Fibroblast of lung (primary cell): Measurements from ENCODE around the gene SF1. TPM values are rescaled to one million over a fixed set of nuclear protein-coding genes. Genes with fewer than 3 reads are reported as not detected.

Source experiments
- DNase-seq, 2 donors: peaks; one replicate each; pipeline versions ENCODE4 v3.0.0 to v3.0.0-alpha.2; 2010; ENCODE audit warnings: low read depth in 2 of 2
- H2AFZ ChIP-seq: 2 replicates; pipeline ENCODE4 v1.5.1; 2012; ENCODE audit warnings: low read length, control low read depth, inconsistent platforms
- H3K27ac ChIP-seq: 2 replicates; pipeline ENCODE4 v1.5.1; 2011; ENCODE audit warnings: low read length, control low read depth; ENCODE audit not compliant: insufficient read depth
- H3K27me3 ChIP-seq: 2 replicates; pipeline ENCODE4 v1.5.1; 2011; ENCODE audit warnings: mild to moderate bottlenecking, low read length; ENCODE audit not compliant: control insufficient read depth, insufficient read depth
- H3K36me3 ChIP-seq: 2 replicates; pipeline ENCODE4 v1.5.1; 2011; ENCODE audit warnings: low read length; ENCODE audit not compliant: control insufficient read depth, insufficient read depth
- H3K4me1 ChIP-seq: 2 replicates; pipeline ENCODE4 v1.5.1; 2011; ENCODE audit warnings: low read length; ENCODE audit not compliant: control insufficient read depth, insufficient read depth; ENCODE audit errors: extremely low read depth
- H3K4me2 ChIP-seq: 2 replicates; pipeline ENCODE4 v1.5.1; 2011; ENCODE audit warnings: low read length, control low read depth; ENCODE audit not compliant: insufficient read depth; ENCODE audit errors: extremely low read depth
- H3K4me3 ChIP-seq, 4 experiments: fragments of 200-600 bp in 1 of 4; sonication (generic) in 1 of 4; replicated peaks in 1 of 4; 2 replicates each; pipeline ENCODE4 v1.5.1; 2011 to 2016; ENCODE audit warnings: low read length in 4 of 4, low read depth in 3 of 4, mild to moderate bottlenecking in 3 of 4, control low read depth in 2 of 4, inconsistent platforms in 1 of 4, mixed read lengths in 1 of 4; ENCODE audit not compliant: insufficient read depth in 1 of 4; ENCODE audit errors: control extremely low read depth in 1 of 4
- H3K79me2 ChIP-seq: 2 replicates; pipeline ENCODE4 v1.5.1; 2012; ENCODE audit warnings: mild to moderate bottlenecking, low read length, inconsistent platforms; ENCODE audit not compliant: control insufficient read depth, insufficient read depth
- H3K9ac ChIP-seq: 2 replicates; pipeline ENCODE4 v1.5.1; 2011; ENCODE audit warnings: mild to moderate bottlenecking, low read length, control low read depth; ENCODE audit not compliant: insufficient read depth
- H3K9me3 ChIP-seq: 2 replicates; pipeline ENCODE4 v1.5.1; 2012; ENCODE audit warnings: low read depth, low read length; ENCODE audit not compliant: control insufficient read depth, insufficient read depth
- H4K20me1 ChIP-seq: 2 replicates; pipeline ENCODE4 v1.5.1; 2011; ENCODE audit warnings: low read length; ENCODE audit not compliant: control insufficient read depth, insufficient read depth; ENCODE audit errors: extremely low read depth
- EZH2 ChIP-seq: IDR thresholded peaks from 2 replicates; pipeline ENCODE4 v1.5.1; 2012; ENCODE audit warnings: low read length, control low read depth, mild to moderate bottlenecking; ENCODE audit errors: missing control alignments
- polyA plus RNA-seq, 2 donors: library from polyadenylated mRNA; depleted of rRNA in 1 of 2; stranded (reverse) in 1 of 2; unstranded in 1 of 2; fragments of >200 nt; gene quantifications; 2 replicates each; pipeline ENCODE4 v1.2.1, GENCODE V29; 2011 to 2012; ENCODE audit warnings: missing spikeins in 1 of 2
- total RNA-seq: library from RNA; depleted of rRNA; stranded (reverse); fragments of >200 nt; gene quantifications from 2 replicates; pipeline ENCODE4 v1.2.1, GENCODE V29; 2014
- TF ChIP-seq, protein P1 (sequence below), 2 donors: IDR thresholded peaks in 1 of 2; conservative IDR thresholded peaks in 1 of 2; 1 replicate in 1 of 2; 2 replicates in 1 of 2; pipeline ENCODE4 v1.5.1; 2011 to 2012; ENCODE audit warnings: low read length in 2 of 2, control low read depth in 1 of 2, inconsistent platforms in 1 of 2, low read depth in 1 of 2, mild to moderate bottlenecking in 1 of 2

The SF1 gene
- total and polyA plus RNA-seq, 2 donors (not counting 1 experiment from before 2014, with no cell fraction given), result 78.9 to 105 TPM

DNA sequence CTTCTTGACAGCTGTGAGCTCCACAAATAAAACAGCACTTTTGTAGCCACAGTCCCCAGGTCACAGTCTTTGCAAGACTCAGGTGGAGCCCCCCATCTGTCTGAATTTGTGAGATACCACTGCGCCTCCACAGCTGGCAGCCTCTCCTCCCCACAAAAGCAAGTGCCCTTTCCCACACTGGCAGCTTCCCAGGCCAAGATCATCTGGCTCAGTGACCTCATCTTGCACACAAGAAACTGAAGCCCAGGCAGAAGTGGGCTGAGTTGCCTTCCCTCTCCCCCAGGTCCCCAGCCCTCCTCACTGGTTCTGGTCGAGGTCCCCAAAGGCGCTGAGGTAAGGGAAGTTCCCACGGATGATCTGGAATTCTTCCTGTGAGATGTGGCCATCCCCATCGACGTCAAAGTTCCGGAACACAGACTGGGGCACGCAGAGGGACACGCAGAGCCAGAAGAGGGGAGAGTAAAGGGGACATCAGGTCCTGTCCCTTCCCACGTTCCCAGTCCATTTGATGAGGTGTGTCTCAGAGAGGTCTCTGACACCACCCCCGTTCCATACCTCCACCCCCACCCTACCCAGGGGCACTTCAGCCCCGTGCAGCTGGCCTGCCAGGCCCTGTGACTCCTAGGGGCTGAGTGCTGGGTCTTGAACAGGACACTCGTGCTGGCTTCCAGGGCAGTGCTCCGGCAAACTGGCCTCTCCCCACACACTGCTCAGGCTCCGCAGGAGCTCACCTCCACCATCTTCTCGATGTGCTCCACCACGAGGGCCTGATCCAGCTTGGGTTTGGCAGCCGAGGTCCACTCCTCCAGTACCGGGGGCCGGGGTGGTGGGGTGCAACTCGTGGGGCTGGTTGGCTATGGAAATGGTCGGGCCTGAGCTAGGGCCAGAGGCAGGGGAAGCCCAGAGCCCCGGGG lies 43.3 kb downstream of the SF1 start:
- Histone ChIP-seq H2AFZ (no peak overlapping the region), H3K9me3 (no peaks in the 10 kb centered on the region), H3K4me2 (no peak overlapping the region), H3K4me1 (no peaks in the 10 kb centered on the region), H4K20me1 (no peaks in the 10 kb centered on the region), H3K27ac (no peak overlapping the region), H3K79me2 (no peaks in the 10 kb centered on the region), H3K9ac (no peak overlapping the region), H3K36me3 (no peaks in the 10 kb centered on the region), H3K27me3 (peaks cover 2% of the 10 kb centered on the region), H3K4me3 (no peak overlapping the region)
- TF ChIP-seq, protein P1, sequence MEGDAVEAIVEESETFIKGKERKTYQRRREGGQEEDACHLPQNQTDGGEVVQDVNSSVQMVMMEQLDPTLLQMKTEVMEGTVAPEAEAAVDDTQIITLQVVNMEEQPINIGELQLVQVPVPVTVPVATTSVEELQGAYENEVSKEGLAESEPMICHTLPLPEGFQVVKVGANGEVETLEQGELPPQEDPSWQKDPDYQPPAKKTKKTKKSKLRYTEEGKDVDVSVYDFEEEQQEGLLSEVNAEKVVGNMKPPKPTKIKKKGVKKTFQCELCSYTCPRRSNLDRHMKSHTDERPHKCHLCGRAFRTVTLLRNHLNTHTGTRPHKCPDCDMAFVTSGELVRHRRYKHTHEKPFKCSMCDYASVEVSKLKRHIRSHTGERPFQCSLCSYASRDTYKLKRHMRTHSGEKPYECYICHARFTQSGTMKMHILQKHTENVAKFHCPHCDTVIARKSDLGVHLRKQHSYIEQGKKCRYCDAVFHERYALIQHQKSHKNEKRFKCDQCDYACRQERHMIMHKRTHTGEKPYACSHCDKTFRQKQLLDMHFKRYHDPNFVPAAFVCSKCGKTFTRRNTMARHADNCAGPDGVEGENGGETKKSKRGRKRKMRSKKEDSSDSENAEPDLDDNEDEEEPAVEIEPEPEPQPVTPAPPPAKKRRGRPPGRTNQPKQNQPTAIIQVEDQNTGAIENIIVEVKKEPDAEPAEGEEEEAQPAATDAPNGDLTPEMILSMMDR (conservative IDR thresholded peaks at IDR 0.05 in 1 of 2, IDR thresholded peaks at IDR 0.05 in 1 of 2; ENCODE audit: low read depth in 1 of 2, low read length in 2 of 2), result no peak
- TF ChIP-seq EZH2, result no peak
- no peak for DNase-seq

DNA sequence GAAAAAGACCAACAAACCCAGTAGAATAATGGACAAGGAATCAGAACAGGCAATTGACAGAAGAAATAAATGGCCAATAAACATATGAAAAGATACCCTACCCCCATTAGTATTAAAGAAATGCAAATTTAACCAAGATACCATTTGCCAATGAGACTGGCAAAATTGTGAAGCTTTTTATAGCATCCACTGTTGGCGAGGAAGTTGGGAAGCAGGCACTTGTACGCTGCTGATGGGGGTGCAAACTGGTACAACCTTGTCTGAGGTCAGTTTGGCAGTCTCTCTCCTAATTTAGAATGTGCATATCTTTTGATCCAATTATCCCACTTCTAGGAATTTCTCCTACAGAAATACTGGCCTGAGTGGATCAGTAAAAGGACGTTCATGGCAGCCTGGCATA lies 46.7 kb downstream of the SF1 start:
- TF ChIP-seq, protein P1 (conservative IDR thresholded peaks at IDR 0.05 in 1 of 2, IDR thresholded peaks at IDR 0.05 in 1 of 2; ENCODE audit: low read depth in 1 of 2, low read length in 2 of 2), result no peak
- no peak for TF ChIP-seq EZH2
- Histone ChIP-seq H3K36me3 (no peaks in the 10 kb centered on the region), H3K79me2 (no peaks in the 10 kb centered on the region), H3K27me3 (peaks cover 2% of the 10 kb centered on the region), H3K9me3 (no peaks in the 10 kb centered on the region), H3K4me1 (no peaks in the 10 kb centered on the region), H3K27ac (no peak overlapping the region), H3K9ac (no peak overlapping the region), H4K20me1 (no peaks in the 10 kb centered on the region), H3K4me2 (no peak overlapping the region), H3K4me3 (no peak overlapping the region), H2AFZ (no peak overlapping the region)
- DNase-seq, result no peak

DNA sequence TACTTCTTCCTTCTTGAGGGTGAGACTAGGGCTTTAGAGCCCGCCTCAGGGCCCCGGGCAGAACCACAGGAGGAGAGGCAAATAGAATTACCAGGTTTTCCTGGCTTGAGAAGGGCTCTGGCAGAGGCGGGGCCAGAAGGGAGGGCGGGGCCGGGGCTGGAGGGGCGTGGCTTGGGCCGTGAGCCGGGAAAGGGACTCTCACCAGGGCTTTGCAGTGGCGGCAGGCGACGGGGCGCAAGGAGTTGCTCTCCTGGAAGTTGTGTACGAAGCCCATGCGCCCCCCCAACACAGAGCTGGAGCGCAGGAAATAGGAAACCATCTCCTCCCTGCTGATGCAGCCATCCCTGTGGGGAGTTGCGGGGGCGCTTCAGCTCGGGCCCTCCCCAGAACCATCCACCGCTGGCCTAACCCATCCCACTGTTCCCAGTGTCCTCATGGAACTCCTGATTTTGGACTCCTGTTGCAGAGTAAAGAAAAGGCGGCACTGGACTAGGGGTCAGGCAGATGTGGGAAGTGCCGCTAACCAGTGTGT lies 48.4 kb downstream of the SF1 start:
- Histone ChIP-seq H3K4me3 (no peak overlapping the region), H3K36me3 (no peaks in the 10 kb centered on the region), H3K4me2 (no peak overlapping the region), H3K9ac (no peak overlapping the region), H3K79me2 (no peaks in the 10 kb centered on the region), H4K20me1 (no peaks in the 10 kb centered on the region), H3K27ac (no peak overlapping the region), H3K9me3 (no peaks in the 10 kb centered on the region), H3K4me1 (no peaks in the 10 kb centered on the region), H2AFZ (no peak overlapping the region), H3K27me3 (peaks cover 2% of the 10 kb centered on the region)
- no peak for DNase-seq
- TF ChIP-seq, protein P1 (conservative IDR thresholded peaks at IDR 0.05 in 1 of 2, IDR thresholded peaks at IDR 0.05 in 1 of 2; ENCODE audit: low read depth in 1 of 2, low read length in 2 of 2), result no peak
- TF ChIP-seq EZH2, result no peak
